ENCODE results near the gene DAPK2. TPM values are rescaled to one million over a fixed set of nuclear protein-coding genes. Genes with fewer than 3 reads are reported as not detected.

The DAPK2 gene
- total and polyA plus RNA-seq, 2 experiments from 2014 or later = 5.8 to 7.5 TPM

DNA sequence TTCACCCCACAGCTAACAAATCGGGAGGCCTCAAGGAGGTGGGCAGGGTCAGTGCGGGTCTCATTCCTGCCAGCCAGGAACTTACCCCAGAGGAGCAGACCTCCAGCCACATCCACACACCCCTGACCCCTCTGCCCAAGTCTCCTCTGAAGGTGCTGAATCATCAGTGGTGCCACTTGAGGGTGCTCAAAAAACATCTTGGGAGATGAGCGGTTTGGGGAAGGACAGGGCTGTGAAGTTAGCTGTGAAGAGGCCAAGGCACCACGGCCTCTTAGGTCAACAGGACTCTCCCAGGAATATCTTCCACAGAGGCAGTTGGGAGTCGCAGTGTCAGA is 1.2 kb downstream of the DAPK2 start:
- no peaks in the 10 kb centered on the region for H3K9me3 ChIP-seq (ENCODE audit: low read depth)
- H2AFZ ChIP-seq = no peak overlapping the region
- H4K20me1 ChIP-seq (ENCODE audit: insufficient read depth) = no peaks in the 10 kb centered on the region
- TF ChIP-seq EZH2phosphoT487 (IDR thresholded peaks at IDR 0.05; ENCODE audit: insufficient read depth, low read depth) = no peak
- TF ChIP-seq EZH2 (IDR thresholded peaks at IDR 0.05; ENCODE audit: insufficient read depth, poor library complexity, severe bottlenecking) = no peak
- H3K9ac ChIP-seq = no peak overlapping the region
- H3K4me1 ChIP-seq (ENCODE audit: insufficient read depth) = peaks cover 5% of the 10 kb centered on the region; the same call in 1 of the 2 replicates
- H3K4me3 ChIP-seq = peak overlapping the region; percentile 80
- no peak overlapping the region for H3K27ac ChIP-seq
- peaks cover 7% of the 10 kb centered on the region; the same call in 1 of the 2 replicates for H3K79me2 ChIP-seq (ENCODE audit: insufficient read depth)
- H3K27me3 ChIP-seq (replicated peaks; ENCODE audit: insufficient read depth) = no peaks in the 10 kb centered on the region
- DNase-seq = peak; percentile 13
- in situ Hi-C loops (cut with MboI) = no loop called here
- WGBS, 2 experiments (ENCODE audit: low coverage in 1 of 2, low lambda C conversion rate in 2 of 2, missing lambda C conversion rate in 2 of 2) = 82 to 89% methylated on average over 5 of the region's 5 CpGs
- H3K36me3 ChIP-seq (ENCODE audit: low read depth) = no peaks in the 10 kb centered on the region
- H3K9me2 ChIP-seq (ENCODE audit: insufficient read depth) = no peaks in the 10 kb centered on the region
- peak overlapping the region; percentile 83 for H3K4me2 ChIP-seq (ENCODE audit: unreplicated experiment)
- H3F3A ChIP-seq (ENCODE audit: insufficient read depth) = no peaks in the 10 kb centered on the region

DNA sequence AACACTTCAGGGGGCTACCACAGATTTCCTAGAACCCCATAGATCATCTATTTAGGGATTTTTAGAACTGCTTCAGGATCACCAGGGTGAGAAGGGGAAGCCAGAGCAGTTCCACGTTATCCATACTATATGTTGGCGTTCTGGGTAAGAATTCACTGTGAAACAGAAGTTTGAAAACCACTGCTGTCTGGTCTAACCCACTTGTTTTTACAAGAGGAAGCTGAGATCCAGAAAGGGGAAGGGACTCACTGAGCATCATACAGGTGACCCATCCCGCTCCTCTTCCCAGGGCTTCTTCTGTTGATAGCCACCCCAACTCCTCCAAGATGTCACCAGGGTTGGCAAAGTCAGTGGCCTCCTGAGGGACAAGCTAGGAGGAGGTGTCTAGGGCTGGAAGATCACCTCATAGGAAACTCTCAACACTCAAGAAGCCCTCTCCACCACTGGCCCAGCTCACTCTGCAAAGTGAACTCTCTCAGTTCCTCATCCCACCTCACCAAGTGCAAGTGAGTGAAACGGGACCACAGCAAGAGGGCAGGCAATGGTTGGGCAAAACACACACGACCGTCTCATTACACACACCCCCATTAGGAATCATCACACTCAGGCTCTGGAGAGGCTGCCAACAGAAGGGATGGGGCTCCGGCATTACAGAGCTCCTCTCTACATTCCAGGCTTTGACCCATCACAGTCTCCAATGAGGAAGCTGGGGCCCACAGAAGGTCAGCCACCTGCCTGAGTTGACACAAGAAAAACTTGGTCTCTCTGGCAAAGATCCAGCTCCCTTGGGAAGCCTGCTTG is 1.8 kb downstream of the DAPK2 start:
- peak; percentile 12 for DNase-seq
- H3K4me3 ChIP-seq = no peak overlapping the region; the same call in 1 of the 2 replicates

DNA sequence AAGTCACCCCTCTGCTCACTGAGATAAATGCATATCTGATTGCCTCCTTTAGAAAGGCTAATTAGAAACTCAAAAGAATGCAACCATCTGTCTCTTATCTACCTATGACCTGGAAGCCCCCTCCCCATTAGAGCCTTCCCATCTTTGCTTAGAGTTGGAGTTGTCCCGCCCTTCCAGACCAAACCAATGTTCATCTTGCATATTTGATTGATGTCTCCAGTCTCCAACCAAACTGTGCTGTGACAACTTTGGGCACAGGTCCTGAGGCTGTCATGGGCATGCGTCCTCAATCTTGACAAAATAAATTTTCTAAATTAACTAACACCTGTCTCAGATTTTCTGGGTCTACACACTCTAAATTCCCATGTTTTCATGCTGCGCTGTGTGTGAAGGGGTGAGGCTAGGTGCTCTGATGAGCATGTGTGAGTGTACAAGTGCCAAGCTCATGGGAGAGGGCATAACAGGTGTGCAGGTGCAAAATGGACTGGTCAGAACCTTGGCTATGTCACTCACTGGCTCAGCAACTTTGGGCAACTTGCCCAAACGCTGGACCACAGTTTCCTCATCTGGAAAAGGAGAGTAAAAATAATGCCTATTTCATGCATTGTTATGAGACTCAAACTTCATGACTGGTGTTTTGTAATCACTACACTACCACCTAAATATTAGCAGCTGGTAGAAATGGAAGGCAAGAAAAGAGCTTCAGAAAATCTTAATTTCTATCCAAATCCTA is 7.2 kb downstream of the DAPK2 start:
- in situ Hi-C loops (cut with MboI) = no loop called here
- Histone ChIP-seq H3K9ac (no peak overlapping the region), H3K36me3 (ENCODE audit: low read depth) (no peaks in the 10 kb centered on the region; the same call in 1 of the 2 replicates), H2AFZ (no peak overlapping the region), H4K20me1 (ENCODE audit: insufficient read depth) (no peaks in the 10 kb centered on the region), H3K9me2 (ENCODE audit: insufficient read depth) (no peaks in the 10 kb centered on the region), H3F3A (ENCODE audit: insufficient read depth) (no peaks in the 10 kb centered on the region), H3K4me1 (ENCODE audit: insufficient read depth) (no peaks in the 10 kb centered on the region), H3K27ac (no peak overlapping the region), H3K27me3 (replicated peaks; ENCODE audit: insufficient read depth) (no peaks in the 10 kb centered on the region), H3K79me2 (ENCODE audit: insufficient read depth) (no peaks in the 10 kb centered on the region), H3K4me2 (ENCODE audit: unreplicated experiment) (no peak overlapping the region), H3K9me3 (ENCODE audit: low read depth) (no peaks in the 10 kb centered on the region), H3K4me3 (no peak overlapping the region)
- 91 to 96% methylated on average over 4 of the region's 4 CpGs for WGBS, 2 experiments (ENCODE audit: low coverage in 1 of 2, low lambda C conversion rate in 2 of 2, missing lambda C conversion rate in 2 of 2)
- no peak for TF ChIP-seq EZH2 (IDR thresholded peaks at IDR 0.05; ENCODE audit: insufficient read depth, poor library complexity, severe bottlenecking)
- no peak for TF ChIP-seq EZH2phosphoT487 (IDR thresholded peaks at IDR 0.05; ENCODE audit: insufficient read depth, low read depth)
- no peak for DNase-seq

More for the DNA sequence above, 1.8 kb downstream of the DAPK2 start:
- Histone ChIP-seq H3K79me2 (ENCODE audit: insufficient read depth) (peaks cover 7% of the 10 kb centered on the region; the same call in 1 of the 2 replicates), H3F3A (ENCODE audit: insufficient read depth) (no peaks in the 10 kb centered on the region), H2AFZ (no peak overlapping the region), H3K9me2 (ENCODE audit: insufficient read depth) (no peaks in the 10 kb centered on the region), H3K27ac (no peak overlapping the region), H3K9ac (no peak overlapping the region), H3K9me3 (ENCODE audit: low read depth) (no peaks in the 10 kb centered on the region), H3K4me1 (ENCODE audit: insufficient read depth) (peaks cover 5% of the 10 kb centered on the region; the same call in 1 of the 2 replicates), H3K36me3 (ENCODE audit: low read depth) (no peaks in the 10 kb centered on the region), H3K27me3 (replicated peaks; ENCODE audit: insufficient read depth) (no peaks in the 10 kb centered on the region), H3K4me2 (ENCODE audit: unreplicated experiment) (no peak overlapping the region), H4K20me1 (ENCODE audit: insufficient read depth) (no peaks in the 10 kb centered on the region)
- 90 to 93% methylated on average over 7 of the region's 7 CpGs for WGBS, 2 experiments (ENCODE audit: low coverage in 1 of 2, low lambda C conversion rate in 2 of 2, missing lambda C conversion rate in 2 of 2)
- TF ChIP-seq EZH2phosphoT487 (IDR thresholded peaks at IDR 0.05; ENCODE audit: insufficient read depth, low read depth) = no peak
- TF ChIP-seq EZH2 (IDR thresholded peaks at IDR 0.05; ENCODE audit: insufficient read depth, poor library complexity, severe bottlenecking) = no peak
- in situ Hi-C loops (cut with MboI) = no loop called here

- H3K27me3 ChIP-seq (replicated peaks; ENCODE audit: insufficient read depth) = no peaks in the 10 kb centered on the region
- H3F3A ChIP-seq (ENCODE audit: insufficient read depth) = no peaks in the 10 kb centered on the region
- H3K9me3 ChIP-seq (ENCODE audit: low read depth) = no peaks in the 10 kb centered on the region
- no peak for TF ChIP-seq EZH2phosphoT487 (IDR thresholded peaks at IDR 0.05; ENCODE audit: insufficient read depth, low read depth)
- H4K20me1 ChIP-seq (ENCODE audit: insufficient read depth) = no peaks in the 10 kb centered on the region
- no peak for DNase-seq
- H3K4me2 ChIP-seq (ENCODE audit: unreplicated experiment) = no peak overlapping the region
- WGBS, 2 experiments (ENCODE audit: low coverage in 1 of 2, low lambda C conversion rate in 2 of 2, missing lambda C conversion rate in 2 of 2) = 46 to 48% methylated on average over 2 of the region's 2 CpGs
- H3K9ac ChIP-seq = no peak overlapping the region
- H3K9me2 ChIP-seq (ENCODE audit: insufficient read depth) = no peaks in the 10 kb centered on the region
- no peak overlapping the region for H3K27ac ChIP-seq
- no peaks in the 10 kb centered on the region for H3K4me1 ChIP-seq (ENCODE audit: insufficient read depth)
- no peak overlapping the region for H2AFZ ChIP-seq
- H3K36me3 ChIP-seq (ENCODE audit: low read depth) = no peaks in the 10 kb centered on the region; the same call in 1 of the 2 replicates
- no peaks in the 10 kb centered on the region for H3K79me2 ChIP-seq (ENCODE audit: insufficient read depth)
- in situ Hi-C loops (cut with MboI) = no loop called here
- H3K4me3 ChIP-seq = no peak overlapping the region
These were observed 8.3 kb downstream of the DAPK2 start for GRCh38 chr15:64037966-64038365.

Measured in GM23248 (cell line).